IPS-20b (cell line): ENCODE results near the gene DAB2.

ENCODE experiments used
- H3K27ac ChIP-seq: one replicate; pipeline ENCODE4 v1.5.1; 2013; ENCODE audit warnings: low read length
- H3K27me3 ChIP-seq: 2 replicates; pipeline ENCODE4 v1.6.1; 2013; ENCODE audit warnings: mild to moderate bottlenecking, low read length, inconsistent platforms; ENCODE audit not compliant: insufficient read depth
- H3K36me3 ChIP-seq: 2 replicates; pipeline ENCODE4 v1.6.1; 2013; ENCODE audit warnings: low read depth, mild to moderate bottlenecking, inconsistent platforms, low read length, moderate library complexity; ENCODE audit not compliant: insufficient read depth
- H3K4me1 ChIP-seq: 2 replicates; pipeline ENCODE4 v1.6.1; 2013; ENCODE audit warnings: mild to moderate bottlenecking, control low read depth, inconsistent platforms, low read length, moderate library complexity; ENCODE audit not compliant: insufficient read depth
- H3K4me3 ChIP-seq: 2 replicates; pipeline ENCODE4 v1.5.1; 2013; ENCODE audit warnings: mild to moderate bottlenecking, low read length, inconsistent platforms
- H3K9ac ChIP-seq: 2 replicates; pipeline ENCODE4 v1.6.1; 2013; ENCODE audit warnings: low read depth, mild to moderate bottlenecking, inconsistent platforms, low read length, moderate library complexity
- H3K9me3 ChIP-seq: 2 replicates; pipeline ENCODE4 v1.6.1; 2013; ENCODE audit warnings: mild to moderate bottlenecking, low read depth, low read length, inconsistent platforms; ENCODE audit not compliant: insufficient read depth

Gene DAB2

DNA sequence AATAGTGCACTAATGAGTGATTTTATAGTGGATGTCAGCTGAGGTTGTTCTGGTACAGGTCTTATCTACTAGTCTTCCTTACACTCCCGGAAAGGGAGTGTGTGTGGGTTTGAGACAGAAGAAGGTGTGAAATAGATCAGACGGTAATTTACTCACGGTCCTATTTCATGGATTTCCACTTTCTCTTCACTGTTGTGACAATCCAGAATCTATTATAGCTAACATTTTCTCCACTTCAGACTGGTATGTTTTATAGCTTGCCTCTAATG, 53.5 kb downstream of the DAB2 start:
- H3K27ac ChIP-seq = no peak overlapping the region
- H3K36me3 ChIP-seq = no peaks in the 10 kb centered on the region
- H3K27me3 ChIP-seq = no peaks in the 10 kb centered on the region
- no peak overlapping the region for H3K4me3 ChIP-seq
- no peaks in the 10 kb centered on the region for H3K9me3 ChIP-seq
- no peak overlapping the region for H3K9ac ChIP-seq
- H3K4me1 ChIP-seq = peaks cover 10% of the 10 kb centered on the region; the same call in 1 of the 2 replicates

DNA sequence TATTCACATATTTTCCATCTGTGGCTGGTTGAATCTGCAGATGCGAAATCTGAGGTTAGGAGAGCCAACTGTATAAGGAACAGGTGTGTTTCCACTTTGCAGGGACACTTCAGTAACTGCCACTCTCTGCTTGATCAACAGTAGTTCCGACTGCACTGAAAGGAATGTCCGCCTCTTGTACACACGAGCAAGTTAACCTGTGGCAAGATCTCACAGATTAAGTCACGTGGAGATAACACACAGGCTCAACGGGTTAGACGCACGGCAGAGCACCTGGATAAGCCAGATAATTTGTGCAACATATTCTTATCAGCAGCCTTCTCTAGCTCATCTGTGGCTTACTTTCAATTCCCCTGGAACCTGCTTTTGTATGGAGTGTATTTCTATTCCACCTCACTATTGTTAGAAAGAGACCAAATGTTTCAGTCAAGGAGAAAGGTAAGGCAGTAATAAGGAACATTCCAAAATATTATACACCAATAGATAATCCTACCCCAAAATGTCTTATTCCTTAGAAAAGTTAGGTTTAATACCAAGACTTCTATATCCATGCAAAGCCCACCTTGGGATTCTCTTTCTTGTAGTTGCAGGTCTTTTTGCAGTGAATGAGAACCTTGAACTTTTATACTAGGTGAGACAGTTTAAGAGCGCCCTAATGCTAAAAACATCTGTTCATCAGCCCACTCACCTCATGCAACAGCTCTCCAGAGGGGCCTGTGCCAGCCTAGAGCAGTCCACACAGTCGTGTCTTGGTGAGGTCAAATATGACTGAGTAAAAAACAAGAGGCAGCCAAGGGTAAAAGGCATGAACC, 54.0 kb downstream of the DAB2 start:
- Histone ChIP-seq H3K9ac (no peak overlapping the region), H3K4me3 (no peak overlapping the region), H3K27me3 (no peaks in the 10 kb centered on the region), H3K4me1 (peaks cover 10% of the 10 kb centered on the region; the same call in 1 of the 2 replicates), H3K27ac (no peak overlapping the region), H3K9me3 (no peaks in the 10 kb centered on the region), H3K36me3 (no peaks in the 10 kb centered on the region)

DNA sequence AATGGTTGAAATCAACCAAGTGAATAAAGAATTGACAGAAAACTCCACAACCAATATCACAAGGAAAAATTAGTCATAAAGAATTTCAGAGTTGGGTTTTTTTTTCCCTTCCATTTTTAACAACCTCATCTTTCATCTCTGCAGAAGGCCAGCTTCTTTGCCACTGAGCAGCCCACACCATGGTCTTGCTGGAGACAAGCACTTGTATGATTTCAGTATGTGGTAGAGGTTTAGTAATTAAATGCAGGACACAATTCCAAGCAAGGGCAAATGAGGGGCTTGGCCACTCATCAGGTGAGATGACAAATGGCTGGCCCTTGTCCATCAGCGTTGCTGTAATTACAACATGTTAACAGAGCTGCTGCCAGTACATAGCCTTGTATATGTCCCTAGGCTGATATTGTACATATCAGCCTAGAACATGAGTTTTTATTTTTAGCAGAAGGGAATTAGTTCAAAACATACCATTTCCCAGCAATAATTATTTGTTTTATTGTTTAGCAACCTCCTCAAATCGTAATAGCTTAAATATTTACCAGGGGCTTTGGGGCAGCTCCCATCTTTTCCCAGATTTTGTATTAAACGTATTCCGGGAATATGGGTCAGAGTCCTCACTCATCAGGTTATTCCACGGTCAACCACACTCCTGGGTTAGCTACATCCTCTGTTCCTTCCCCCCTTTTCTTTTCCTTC, 55.5 kb downstream of the DAB2 start:
- Histone ChIP-seq H3K9ac (no peak overlapping the region), H3K36me3 (no peaks in the 10 kb centered on the region), H3K9me3 (no peaks in the 10 kb centered on the region), H3K27me3 (no peaks in the 10 kb centered on the region), H3K27ac (no peak overlapping the region), H3K4me1 (peaks cover 10% of the 10 kb centered on the region; the same call in 1 of the 2 replicates), H3K4me3 (no peak overlapping the region)

DNA sequence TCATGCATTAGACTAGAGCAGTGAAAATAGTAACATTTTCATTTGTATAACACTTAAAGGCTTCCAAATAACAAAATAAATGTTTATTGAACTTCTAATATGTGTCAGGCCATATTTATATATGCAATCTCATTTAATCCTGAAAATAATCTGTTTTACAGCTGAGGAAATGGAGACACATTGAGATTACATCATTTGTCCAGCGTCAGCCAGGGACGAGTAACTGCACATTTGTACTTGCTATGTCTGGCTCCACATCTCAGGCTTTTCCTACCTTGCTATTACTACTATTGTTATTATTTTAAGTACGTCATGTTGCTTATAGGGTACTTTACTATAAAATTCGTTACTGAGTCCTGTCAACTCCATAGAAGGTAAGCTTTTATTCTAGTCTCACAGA, 56.7 kb downstream of the DAB2 start:
- H3K27ac ChIP-seq = no peak overlapping the region

DNA sequence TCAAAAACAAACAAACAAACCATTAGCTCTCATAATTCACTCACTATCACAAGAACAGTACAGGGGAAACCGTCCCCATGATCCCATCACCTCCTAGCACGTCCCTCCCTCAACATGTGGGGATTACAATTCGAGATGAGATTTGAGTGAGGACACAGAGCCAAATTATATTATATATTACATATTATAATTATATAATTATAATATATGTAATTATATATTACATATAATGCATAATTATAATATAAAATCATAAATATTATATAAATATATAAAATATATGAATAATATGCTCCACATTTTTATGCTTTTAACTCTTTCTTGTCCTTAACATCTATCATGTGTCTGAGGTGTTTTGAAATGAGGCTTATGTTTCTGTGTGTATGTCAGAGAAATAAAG, 57.1 kb downstream of the DAB2 start:
- no peak overlapping the region for H3K9ac ChIP-seq
- no peaks in the 10 kb centered on the region for H3K27me3 ChIP-seq
- H3K4me3 ChIP-seq = no peak overlapping the region
- no peak overlapping the region for H3K27ac ChIP-seq
- no peaks in the 10 kb centered on the region for H3K36me3 ChIP-seq
- no peaks in the 10 kb centered on the region for H3K9me3 ChIP-seq
- H3K4me1 ChIP-seq = peaks cover 8% of the 10 kb centered on the region

More for the DNA sequence above, 56.7 kb downstream of the DAB2 start:
- Histone ChIP-seq H3K9ac (no peak overlapping the region), H3K4me3 (no peak overlapping the region), H3K4me1 (peaks cover 7% of the 10 kb centered on the region; the same call in 1 of the 2 replicates), H3K9me3 (no peaks in the 10 kb centered on the region), H3K36me3 (no peaks in the 10 kb centered on the region), H3K27me3 (no peaks in the 10 kb centered on the region)

DNA sequence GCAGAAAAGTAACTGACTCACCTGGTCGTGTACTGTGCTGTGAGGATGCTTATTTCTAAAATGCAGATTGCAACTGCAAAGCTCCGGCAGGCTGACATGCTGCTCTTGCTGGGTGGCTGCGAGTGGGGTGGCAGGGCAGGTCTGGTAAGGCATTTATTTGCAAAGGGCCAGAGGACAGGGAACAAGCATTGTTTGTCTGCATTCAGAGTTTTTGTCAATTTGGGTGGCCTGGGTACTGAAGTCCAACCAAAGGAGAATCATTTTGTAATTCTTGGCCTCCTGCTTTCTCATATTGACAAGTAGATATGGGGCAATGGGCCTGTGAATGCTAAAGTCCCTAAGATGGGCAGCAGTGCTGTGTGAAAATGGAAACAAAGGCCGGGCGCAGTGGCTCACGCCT, 60.4 kb downstream of the DAB2 start, which contains the start of gene C9:
Gene C9, minus strand, starts transcription at position 129 of the 400 bp plus-strand sequence. Its CDS starts 31 bp downstream, at position 98.
- 0 out of 2 replicates have a peak, but pooled peaks cover 2% of the 10 kb centered on the region for H3K9me3 ChIP-seq
- H3K27me3 ChIP-seq = no peaks in the 10 kb centered on the region
- H3K9ac ChIP-seq = no peak within 1 kb of the TSS
- peaks cover 6% of the 10 kb centered on the region; the same call in 1 of the 2 replicates for H3K4me1 ChIP-seq
- no peak within 1 kb of the TSS for H3K27ac ChIP-seq
- H3K36me3 ChIP-seq = no peaks in the 10 kb centered on the region
- no peak within 1 kb of the TSS for H3K4me3 ChIP-seq

DNA sequence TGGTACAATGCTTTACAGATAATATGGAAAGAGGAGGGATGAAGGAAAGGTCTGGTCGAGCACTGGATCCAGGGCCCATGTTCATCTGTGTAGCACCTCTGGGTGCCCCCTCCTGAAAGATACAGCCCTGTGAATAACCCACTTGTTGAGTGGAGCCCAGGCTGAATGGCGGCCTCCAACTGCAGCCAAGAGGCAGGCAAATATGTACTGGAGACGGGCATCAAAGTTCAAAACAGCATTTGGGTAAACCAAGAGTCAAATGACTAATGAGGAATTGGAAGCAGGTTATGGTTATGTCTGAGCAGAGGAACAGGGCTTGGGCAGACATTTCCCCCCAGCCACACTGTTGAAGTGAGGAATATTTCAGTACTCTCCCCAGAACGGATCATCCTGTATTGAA, 61.6 kb downstream of the DAB2 start:
- Histone ChIP-seq H3K36me3 (no peaks in the 10 kb centered on the region), H3K9me3 (0 out of 2 replicates have a peak, but pooled peaks cover 2% of the 10 kb centered on the region), H3K27ac (no peak overlapping the region)

DNA sequence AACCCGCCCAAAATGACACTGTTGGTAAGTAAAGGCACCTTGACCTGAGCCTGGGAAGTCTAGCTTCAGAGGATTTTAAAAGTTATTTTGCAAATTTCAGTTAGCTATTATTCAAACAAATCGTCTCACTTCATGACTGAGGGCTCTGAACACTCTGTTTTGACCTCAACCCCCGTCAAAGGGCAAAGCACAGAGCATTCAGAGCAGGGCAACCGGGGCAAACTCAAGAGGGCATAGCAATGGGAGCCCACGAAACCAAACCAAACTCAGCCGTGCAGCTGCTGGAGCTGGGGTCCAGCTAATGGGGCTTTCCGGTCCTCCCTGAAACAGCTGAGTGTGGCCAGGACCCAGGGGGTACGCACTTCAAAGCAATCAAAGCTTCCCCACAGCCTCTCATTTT, 62.1 kb downstream of the DAB2 start:
- Histone ChIP-seq H3K4me3 (no peak overlapping the region), H3K9ac (no peak overlapping the region), H3K27me3 (no peaks in the 10 kb centered on the region), H3K27ac (no peak overlapping the region), H3K9me3 (0 out of 2 replicates have a peak, but pooled peaks cover 2% of the 10 kb centered on the region), H3K4me1 (peaks cover 6% of the 10 kb centered on the region; the same call in 1 of the 2 replicates), H3K36me3 (no peaks in the 10 kb centered on the region)

More for the DNA sequence above, 61.6 kb downstream of the DAB2 start:
- no peaks in the 10 kb centered on the region for H3K27me3 ChIP-seq
- no peak overlapping the region for H3K9ac ChIP-seq
- H3K4me1 ChIP-seq = peaks cover 6% of the 10 kb centered on the region; the same call in 1 of the 2 replicates
- H3K4me3 ChIP-seq = no peak overlapping the region

DNA sequence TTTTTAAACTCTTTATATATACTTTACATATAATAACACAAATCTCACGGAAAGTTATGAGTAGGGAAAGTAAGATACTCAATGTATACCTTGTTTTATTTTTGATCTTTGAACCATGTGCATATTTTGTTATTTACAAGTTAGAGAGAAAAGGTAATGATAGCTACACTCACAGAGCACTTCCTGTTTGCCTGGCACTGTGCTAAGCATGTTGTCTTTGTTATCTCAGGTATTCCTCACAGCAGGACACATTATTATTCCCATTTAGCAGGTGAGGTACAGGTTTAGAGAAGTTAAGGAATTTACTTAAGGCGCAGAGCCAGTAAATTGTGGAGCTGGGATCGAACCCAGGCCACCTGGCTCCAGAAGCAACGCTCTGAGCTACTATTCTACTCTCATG, 63.5 kb downstream of the DAB2 start:
- no peak overlapping the region for H3K4me3 ChIP-seq
- 0 out of 2 replicates have a peak, but pooled peaks cover 2% of the 10 kb centered on the region for H3K9me3 ChIP-seq
- H3K36me3 ChIP-seq = no peaks in the 10 kb centered on the region
- no peaks in the 10 kb centered on the region for H3K27me3 ChIP-seq
- no peak overlapping the region for H3K9ac ChIP-seq
- no peak overlapping the region for H3K27ac ChIP-seq
- peaks cover 10% of the 10 kb centered on the region; the same call in 1 of the 2 replicates for H3K4me1 ChIP-seq

DNA sequence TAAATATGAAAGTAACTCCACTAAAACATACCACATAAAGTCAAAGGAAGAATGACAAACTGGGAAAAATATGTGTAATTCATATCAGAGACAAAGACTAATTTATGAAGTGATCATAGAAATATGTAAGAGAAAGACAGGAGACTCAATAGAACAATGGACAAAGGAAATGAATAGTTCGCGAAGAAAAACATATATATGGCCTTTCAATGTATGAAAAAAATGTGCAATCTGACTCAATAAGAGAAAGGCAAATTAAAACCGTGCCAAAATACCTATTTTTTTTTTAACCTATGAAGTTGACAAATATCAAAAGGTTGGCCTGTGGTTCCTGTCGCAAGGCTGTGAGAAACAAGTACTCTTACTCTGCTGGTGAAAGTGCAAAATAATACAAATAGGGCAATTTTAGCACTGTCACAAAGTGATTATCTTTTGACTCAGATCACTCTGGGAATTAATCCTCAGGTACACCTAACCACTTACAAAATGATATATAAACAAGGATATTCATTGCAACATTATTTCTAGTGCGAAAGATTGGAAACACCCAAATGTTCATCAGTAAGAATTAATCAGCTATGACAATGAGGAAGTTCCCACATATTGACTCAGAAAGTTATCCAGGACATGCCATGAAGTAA, 64.2 kb downstream of the DAB2 start:
- Histone ChIP-seq H3K27ac (no peak overlapping the region), H3K36me3 (no peaks in the 10 kb centered on the region), H3K4me3 (no peak overlapping the region), H3K4me1 (peaks cover 10% of the 10 kb centered on the region; the same call in 1 of the 2 replicates), H3K9me3 (0 out of 2 replicates have a peak, but pooled peaks cover 2% of the 10 kb centered on the region), H3K9ac (no peak overlapping the region), H3K27me3 (no peaks in the 10 kb centered on the region)

DNA sequence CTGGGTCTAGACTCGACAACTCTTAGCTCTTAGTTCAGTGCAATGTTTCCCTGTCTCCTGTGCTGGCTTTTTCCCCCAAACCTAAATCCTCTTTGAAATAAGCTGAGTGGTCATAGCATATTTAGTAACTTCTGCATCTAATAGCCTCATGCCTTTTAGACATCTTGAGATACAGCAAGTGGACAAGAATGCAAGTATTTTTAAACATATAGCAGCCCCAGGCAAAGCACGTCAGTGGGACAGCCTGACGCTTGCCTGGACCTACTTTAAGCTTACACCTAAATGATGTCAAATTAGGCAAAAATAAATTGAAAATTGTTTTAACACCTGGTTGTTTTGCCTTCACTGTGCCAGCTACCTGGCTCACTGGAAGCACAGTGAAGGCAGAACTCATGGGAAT, 68.5 kb downstream of the DAB2 start:
- Histone ChIP-seq H3K4me1 (peaks cover 4% of the 10 kb centered on the region; the same call in 1 of the 2 replicates), H3K27me3 (no peaks in the 10 kb centered on the region), H3K27ac (no peak overlapping the region), H3K4me3 (no peak overlapping the region), H3K9ac (no peak overlapping the region), H3K36me3 (no peaks in the 10 kb centered on the region), H3K9me3 (0 out of 2 replicates have a peak, but pooled peaks cover 3% of the 10 kb centered on the region)
